ENCODE data around the gene TMEM175.

TMEM175 gene

GRCh38 chr4:885353-885752 lies 46.9 kb upstream of the TMEM175 start:
- peaks cover 0 to 88% of the 10 kb centered on the region in 2 experiments; a peak in 1 of 3 replicates for H3K36me3 ChIP-seq (ENCODE audit: control insufficient read depth in 2 of 2, insufficient read depth in 1 of 2, low read length in 2 of 2)
- ChIA-PET CTCF (no interaction called here), POLR2A (no interaction called here)

GRCh38 chr4:886244-886643 lies 46.0 kb upstream of the TMEM175 start:
- ChIA-PET CTCF (no interaction called here), POLR2A (no interaction called here)
- Histone ChIP-seq H3K4me1 (ENCODE audit: control insufficient read depth, insufficient read depth, low read length) (no peaks in the 10 kb centered on the region), H3K9me3 (ENCODE audit: control insufficient read depth, insufficient read depth, low read depth, low read length) (no peaks in the 10 kb centered on the region), H3K27ac (ENCODE audit: extremely low read depth, low read depth, low read length) (no peak overlapping the region), H3K4me3 (ENCODE audit: low read depth, low read length) (no peak overlapping the region), H3K36me3 (ENCODE audit: control insufficient read depth in 2 of 2, insufficient read depth in 1 of 2, low read length in 2 of 2) (peaks cover 0 to 83% of the 10 kb centered on the region in 2 experiments; a peak in 1 of 3 replicates)
- TF ChIP-seq PRDM1 (tag by site-specific recombination; IDR thresholded peaks at IDR 0.05), result 0 out of 2 replicates have a peak, but pooled peaks have one; percentile 6
- no peak for TF ChIP-seq ZSCAN18 (tag by site-specific recombination; IDR thresholded peaks at IDR 0.05)

More at GRCh38 chr4:885353-885752, 46.9 kb upstream of the TMEM175 start:
- no peak for TF ChIP-seq IKZF3 (tag by site-specific recombination; IDR thresholded peaks at IDR 0.05)
- TF ChIP-seq ZNF335 (tag by site-specific recombination; conservative IDR thresholded peaks at IDR 0.05), result no peak
- TF ChIP-seq ZNF423 (tag by site-specific recombination; IDR thresholded peaks at IDR 0.05), result no peak
- TF ChIP-seq ZNF560 (tag by site-specific recombination; IDR thresholded peaks at IDR 0.05; ENCODE audit: borderline replicate concordance), result no peak
- TF ChIP-seq ZNF19 (tag by site-specific recombination; IDR thresholded peaks at IDR 0.05; ENCODE audit: low read depth), result no peak
- TF ChIP-seq ZNF621 (tag by site-specific recombination; IDR thresholded peaks at IDR 0.05), result no peak
- no peak for TF ChIP-seq ZNF221 (tag by site-specific recombination; IDR thresholded peaks at IDR 0.05; ENCODE audit: borderline replicate concordance)
- TF ChIP-seq ZNF610 (tag by site-specific recombination; IDR thresholded peaks at IDR 0.05; ENCODE audit: borderline replicate concordance), result no peak
- TF ChIP-seq ZNF10 (tag by site-specific recombination; IDR thresholded peaks at IDR 0.05), result no peak
- H3K9me3 ChIP-seq (ENCODE audit: control insufficient read depth, insufficient read depth, low read depth, low read length), result no peaks in the 10 kb centered on the region
- H3K4me3 ChIP-seq (ENCODE audit: low read depth, low read length), result no peak overlapping the region
- H3K27ac ChIP-seq (ENCODE audit: extremely low read depth, low read depth, low read length), result no peak overlapping the region
- H3K4me1 ChIP-seq (ENCODE audit: control insufficient read depth, insufficient read depth, low read length), result no peaks in the 10 kb centered on the region

- Histone ChIP-seq H3K27ac (ENCODE audit: extremely low read depth, low read depth, low read length) (no peak overlapping the region), H3K9me3 (ENCODE audit: control insufficient read depth, insufficient read depth, low read depth, low read length) (no peaks in the 10 kb centered on the region), H3K4me3 (ENCODE audit: low read depth, low read length) (no peak overlapping the region), H3K36me3 (ENCODE audit: control insufficient read depth in 2 of 2, insufficient read depth in 1 of 2, low read length in 2 of 2) (peaks cover 0 to 73% of the 10 kb centered on the region in 2 experiments; a peak in 1 of 3 replicates), H3K4me1 (ENCODE audit: control insufficient read depth, insufficient read depth, low read length) (no peaks in the 10 kb centered on the region)
- POLR2A ChIA-PET, result no interaction called here
- CTCF ChIA-PET, result no interaction called here
- peak; percentile 9 for TF ChIP-seq ZBTB26 (tag by site-specific recombination; optimal IDR thresholded peaks at IDR 0.05)
- no peak for TF ChIP-seq ZNF202 (tag by site-specific recombination; IDR thresholded peaks at IDR 0.05; ENCODE audit: borderline replicate concordance)
Measured at GRCh38 chr4:887034-887763, 45.1 kb upstream of the TMEM175 start.

- Histone ChIP-seq H3K4me3 (ENCODE audit: low read depth, low read length) (no peak overlapping the region), H3K4me1 (ENCODE audit: control insufficient read depth, insufficient read depth, low read length) (no peaks in the 10 kb centered on the region), H3K9me3 (ENCODE audit: control insufficient read depth, insufficient read depth, low read depth, low read length) (no peaks in the 10 kb centered on the region), H3K27ac (ENCODE audit: extremely low read depth, low read depth, low read length) (no peak overlapping the region), H3K36me3 (ENCODE audit: control insufficient read depth in 2 of 2, insufficient read depth in 1 of 2, low read length in 2 of 2) (peaks cover 0 to 75% of the 10 kb centered on the region in 2 experiments; a peak in 1 of 3 replicates)
- ChIA-PET CTCF (no interaction called here), POLR2A (interaction anchor here (0.5 kb wide), 1 partner anchor 109 kb away, joined by 3 read pairs; no protein-coding TSS in a partner anchor)
- TF ChIP-seq TSHZ1 (tag by site-specific recombination; IDR thresholded peaks at IDR 0.05; ENCODE audit: borderline replicate concordance) (no peak), ZNF449 (tag by site-specific recombination; IDR thresholded peaks at IDR 0.05) (no peak), ZNF785 (tag by site-specific recombination; IDR thresholded peaks at IDR 0.05) (no peak)
Measured at GRCh38 chr4:888029-888428, 44.2 kb upstream of the TMEM175 start.

All from HEK293 (cell line).